CD4-positive, alpha-beta T cell treated with Interleukin-2 at 100 ng/mL for 4 hours (primary cell): ENCODE results near the gene SERPINF2.
"Not testable (repeated sequence)": the region's sequence is repeated elsewhere in the genome, so short reads cannot be mapped to it uniquely, and the experiment has no call there.

Source experiments
- DNase-seq: peaks from one replicate; pipeline ENCODE4 v3.0.0-alpha.2; 2020; ENCODE audit warnings: low spot score

SERPINF2 gene

GRCh38 chr17:1789936-1790335 is 47.3 kb downstream of the SERPINF2 start:
- DNase-seq, result no peak

- no peak for DNase-seq
These were observed 50.1 kb downstream of the SERPINF2 start for GRCh38 chr17:1792495-1793446.

- no peak for DNase-seq
These were observed 50.8 kb downstream of the SERPINF2 start for GRCh38 chr17:1793447-1793806.

GRCh38 chr17:1796800-1797199 is 54.1 kb downstream of the SERPINF2 start:
- DNase-seq, result no peak

- DNase-seq, result no peak
These were observed 54.7 kb downstream of the SERPINF2 start for GRCh38 chr17:1797323-1797722.

- not testable (repeated sequence) for DNase-seq
These were observed 55.2 kb downstream of the SERPINF2 start for GRCh38 chr17:1797846-1798245.

- DNase-seq, result no peak
These were observed 57.6 kb downstream of the SERPINF2 start for GRCh38 chr17:1800240-1800639.

GRCh38 chr17:1800712-1801111 is 58.0 kb downstream of the SERPINF2 start:
- no peak for DNase-seq

GRCh38 chr17:1802429-1802828 is 59.8 kb downstream of the SERPINF2 start:
- no peak for DNase-seq

GRCh38 chr17:1803280-1803679 is 60.6 kb downstream of the SERPINF2 start:
- DNase-seq, result no peak
